ENCODE measurements around the gene FAF1.
"Not testable (repeated sequence)": the region's sequence is repeated elsewhere in the genome, so short reads cannot be mapped to it uniquely, and the experiment has no call there.

Gene FAF1

DNA sequence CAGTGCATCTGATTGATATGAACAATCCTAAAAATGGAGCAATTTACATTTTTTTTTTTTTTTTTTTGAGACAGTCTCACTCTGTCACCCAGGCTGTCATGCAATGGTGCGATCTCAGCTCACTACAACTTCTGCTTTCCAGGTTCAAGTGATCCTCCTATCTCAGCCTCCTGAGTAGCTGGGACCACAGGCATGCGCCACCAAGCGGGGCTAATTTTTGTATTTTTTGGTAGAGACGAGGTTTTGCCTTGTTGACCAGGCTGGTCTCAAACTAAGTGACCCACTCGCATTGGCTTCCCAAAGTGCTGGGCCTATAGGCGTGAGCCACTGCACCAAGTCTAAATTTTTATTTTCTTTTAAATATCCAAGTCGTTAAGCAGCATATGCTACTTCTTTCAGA lies 109.0 kb downstream of the FAF1 start:
- no peak for DNase-seq (ENCODE audit: low read depth in 2 of 2)

DNA sequence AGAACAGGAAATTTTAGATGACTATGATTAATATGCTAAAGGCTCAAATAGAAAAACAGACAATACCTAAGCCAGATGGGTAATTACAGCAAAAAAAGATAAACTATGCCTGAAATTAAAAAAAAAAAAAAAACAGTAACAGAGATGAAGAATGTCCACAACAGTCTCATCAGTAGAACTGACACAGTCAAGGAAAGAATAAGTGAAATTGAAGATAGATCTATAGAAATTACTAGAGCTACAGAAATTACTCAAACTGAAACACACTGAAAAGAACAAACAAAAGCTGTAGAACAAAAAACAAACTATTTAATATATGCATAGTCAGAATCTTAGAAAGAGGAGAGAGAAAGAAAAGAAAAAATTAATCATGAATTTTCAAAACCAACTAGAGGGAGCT lies 112.8 kb downstream of the FAF1 start:
- DNase-seq (ENCODE audit: low read depth in 2 of 2): no peak

DNA sequence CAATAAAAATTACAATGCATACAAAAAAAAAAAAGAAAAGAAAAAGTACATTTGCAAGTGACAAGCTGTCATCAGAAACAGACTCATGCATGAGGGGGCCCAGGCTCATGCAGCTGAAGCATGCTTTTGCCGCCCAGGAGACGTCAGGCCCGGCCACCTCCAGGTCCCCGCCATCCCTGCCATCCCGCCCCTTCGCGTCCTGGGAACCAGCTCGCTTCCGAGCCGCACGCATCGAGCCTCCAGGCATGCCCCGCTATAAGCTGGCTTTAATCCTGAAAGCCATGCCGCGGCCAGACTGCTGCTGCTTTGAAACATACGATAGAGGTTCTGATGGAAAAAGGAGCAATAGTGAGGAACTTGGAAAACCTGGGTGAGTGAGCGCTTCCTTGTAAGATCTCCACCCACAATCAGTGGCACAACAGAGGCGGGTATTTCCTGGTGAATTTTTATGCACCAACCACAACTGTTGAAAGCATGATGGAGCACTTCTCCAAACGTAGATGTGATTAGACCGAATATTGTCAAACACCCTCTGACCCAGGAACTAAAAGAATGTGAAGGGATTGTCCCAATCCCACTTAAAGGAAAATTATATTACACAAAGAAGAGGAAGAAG lies 113.7 kb downstream of the FAF1 start:
- DNase-seq (ENCODE audit: low read depth in 2 of 2): no peak

DNA sequence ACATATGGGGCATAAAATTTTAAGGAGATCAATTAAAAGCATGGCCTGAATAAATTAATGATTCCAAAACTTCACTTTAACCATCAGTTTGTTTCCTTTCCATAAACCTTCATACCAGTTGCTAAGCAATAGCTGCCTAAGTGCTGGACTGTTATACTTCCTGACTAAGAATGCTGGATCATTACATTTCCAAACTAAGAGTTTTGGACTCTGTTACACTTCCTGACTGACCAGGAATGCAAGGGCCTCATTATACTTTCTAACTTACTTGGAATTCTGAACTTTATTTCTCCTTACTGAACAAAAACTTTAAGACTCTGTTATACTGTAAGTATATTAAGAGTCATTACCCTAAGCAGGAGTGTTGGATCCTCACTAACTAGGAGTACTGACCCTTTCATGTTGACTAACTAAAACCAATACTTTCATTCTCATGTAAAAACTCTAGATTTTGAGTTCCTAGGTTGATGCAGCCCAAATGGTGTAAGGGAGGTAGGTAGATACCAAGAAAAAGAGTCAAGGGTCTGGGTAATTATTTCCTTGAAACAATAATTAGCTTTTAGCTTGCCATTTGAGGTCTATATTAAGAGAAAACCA lies 118.2 kb downstream of the FAF1 start:
- no peak for DNase-seq (ENCODE audit: low read depth in 2 of 2)

DNA sequence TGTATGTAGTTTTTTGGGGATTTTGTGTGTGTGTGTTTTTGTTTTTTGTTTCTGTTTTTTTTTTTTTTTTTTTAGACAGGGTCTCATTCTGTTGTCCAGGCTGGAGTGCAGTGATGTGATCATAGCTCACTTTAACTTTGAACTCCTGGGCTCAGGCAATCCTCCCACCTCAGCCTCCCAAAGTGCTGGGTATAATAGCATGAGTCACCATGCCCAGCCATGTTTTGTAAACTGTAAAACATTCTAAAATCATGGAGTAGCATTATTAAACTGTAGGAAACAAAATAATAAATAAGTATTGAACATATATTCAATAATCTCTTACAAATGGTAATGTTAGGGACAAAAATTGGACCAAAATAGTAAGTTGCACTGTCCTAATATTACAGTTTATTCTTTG lies 124.0 kb downstream of the FAF1 start:
- no peak for DNase-seq (ENCODE audit: low read depth in 2 of 2)

DNA sequence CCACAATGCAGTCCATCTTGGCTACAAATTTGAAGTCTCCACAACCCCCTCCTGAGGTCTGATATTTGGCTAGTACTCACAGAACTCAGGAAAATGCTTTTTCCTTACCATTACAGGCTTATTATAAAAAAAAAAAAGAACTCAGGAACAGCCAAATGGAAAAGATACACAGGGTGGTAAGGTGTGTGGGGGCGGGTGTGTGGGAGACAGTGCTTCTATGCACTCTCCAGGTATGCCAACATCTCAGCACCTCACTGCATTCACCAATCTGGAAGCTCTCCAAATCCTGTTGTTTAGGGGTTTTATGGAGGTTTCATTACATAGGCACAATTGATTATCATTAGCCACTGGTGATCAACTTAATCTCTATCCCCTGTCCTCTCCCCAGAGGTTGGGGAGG lies 126.9 kb downstream of the FAF1 start:
- DNase-seq (ENCODE audit: low read depth in 2 of 2): no peak

GRCh38 chr1:50832167-50832566 lies 127.9 kb downstream of the FAF1 start:
- DNase-seq (ENCODE audit: low read depth in 2 of 2): no peak

DNA sequence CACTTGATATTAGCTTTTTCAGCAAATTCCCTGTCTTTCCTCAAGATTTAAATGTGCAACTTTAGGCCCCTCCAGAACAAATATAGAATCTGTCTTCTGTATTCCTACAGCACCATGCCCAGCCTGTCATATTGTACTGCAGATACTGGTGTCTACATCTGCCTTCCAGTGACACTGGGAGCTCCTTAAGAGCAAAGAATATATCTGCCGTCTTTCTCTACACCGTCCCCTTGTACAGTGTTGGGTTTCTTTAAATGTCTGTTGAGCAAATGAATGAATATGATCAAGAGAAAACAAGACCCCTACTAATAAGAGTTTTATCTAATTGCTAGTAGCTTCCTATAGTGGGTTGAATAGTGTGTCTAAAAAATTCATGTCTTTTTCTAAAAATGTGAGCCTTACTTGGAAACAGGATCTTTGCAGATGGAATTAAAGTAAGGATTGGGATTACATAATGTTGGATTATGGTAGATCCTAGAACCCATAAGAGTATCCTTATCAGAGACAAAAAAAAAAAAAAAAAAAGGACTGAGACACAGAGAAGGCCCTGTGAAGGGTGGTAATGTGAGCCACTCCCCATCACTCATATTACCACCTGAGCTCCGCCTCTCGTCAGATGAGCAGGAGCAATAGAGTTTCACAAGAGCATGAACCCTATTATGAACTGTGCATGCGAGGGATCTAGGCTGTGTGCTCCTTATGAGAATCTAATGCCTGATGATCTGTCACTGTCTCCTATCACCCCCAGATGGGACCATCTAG lies 128.6 kb downstream of the FAF1 start:
- DNase-seq (ENCODE audit: low read depth in 2 of 2): no peak

DNA sequence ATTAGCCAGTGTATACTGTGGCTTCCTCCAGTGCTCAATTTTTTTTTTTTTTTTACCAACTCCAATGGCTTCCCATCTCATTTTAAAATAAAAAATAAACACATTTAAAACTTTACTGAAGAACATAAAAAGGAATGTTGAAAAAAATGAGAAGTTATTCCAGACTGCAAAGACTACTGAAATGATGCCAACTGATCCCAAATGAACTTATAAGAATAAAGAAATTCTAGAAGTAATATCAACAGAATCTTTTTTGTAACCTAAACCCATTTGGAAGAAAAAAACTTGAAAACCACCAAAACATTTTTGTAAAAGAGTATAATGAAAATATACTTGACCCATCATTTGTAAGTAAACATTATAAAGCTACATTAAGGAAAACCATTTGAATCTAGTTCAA lies 129.4 kb downstream of the FAF1 start:
- no peak for DNase-seq (ENCODE audit: low read depth in 2 of 2)

DNA sequence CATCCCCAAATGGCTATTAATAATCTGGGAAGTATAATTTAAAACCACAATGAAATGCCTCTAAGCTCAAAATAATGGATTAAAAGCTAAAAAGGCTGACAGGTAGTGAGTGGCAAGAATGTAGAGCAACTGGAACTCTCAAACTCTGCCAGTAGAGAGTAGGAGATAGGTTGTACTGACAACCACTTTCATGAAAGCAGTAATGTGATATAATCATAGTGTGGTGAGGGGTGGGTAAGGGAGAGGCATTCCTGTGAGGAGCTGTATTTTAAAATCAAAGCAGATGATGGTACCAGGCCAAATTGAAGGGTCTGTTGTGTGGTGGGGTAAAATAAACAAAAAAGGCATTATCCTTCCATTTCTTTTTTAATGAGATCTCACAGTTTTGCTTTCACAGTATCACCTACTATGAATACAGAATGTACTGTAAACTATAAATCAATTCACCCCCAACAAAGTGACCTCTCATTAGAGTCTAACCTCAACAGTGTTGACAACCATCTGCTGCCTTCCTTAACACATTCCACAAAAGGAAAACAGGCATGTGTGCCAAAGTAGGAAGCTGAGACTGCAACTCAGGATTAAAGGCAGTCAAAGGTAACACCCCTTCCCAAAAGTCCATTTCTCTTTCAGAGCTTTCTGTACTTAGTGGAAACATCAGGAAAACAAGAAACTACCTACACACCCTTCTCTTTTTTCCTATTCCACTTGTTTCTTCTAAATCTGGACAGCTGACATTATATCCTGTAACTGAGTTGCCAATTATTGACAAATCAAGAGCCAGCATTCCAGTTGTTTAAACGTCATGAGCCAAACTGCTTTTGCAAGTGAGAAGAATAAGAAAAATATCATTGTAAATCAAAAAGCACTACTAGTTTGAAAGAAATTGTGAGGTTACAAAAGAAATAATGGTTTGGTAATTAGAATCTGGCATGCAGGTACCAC lies 130.8 kb downstream of the FAF1 start:
- no peak for DNase-seq (ENCODE audit: low read depth in 2 of 2)

DNA sequence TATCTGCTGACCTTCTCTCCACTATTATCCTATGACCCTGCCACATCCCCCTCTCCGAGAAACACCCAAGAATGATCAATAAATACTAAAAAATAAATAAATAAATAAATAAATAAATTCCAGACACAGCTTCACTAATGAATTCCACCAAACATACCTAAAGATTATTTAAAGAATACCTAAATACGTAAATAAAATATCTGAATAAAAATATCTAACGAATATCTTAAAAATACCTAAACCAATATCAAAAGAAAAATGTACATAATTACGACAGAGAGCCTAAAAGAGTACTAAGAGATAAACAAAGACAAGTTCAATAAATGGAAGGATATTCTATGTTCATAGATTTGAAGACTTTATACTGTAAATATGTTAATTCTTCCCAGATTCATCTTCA lies 132.5 kb downstream of the FAF1 start:
- DNase-seq (ENCODE audit: low read depth in 2 of 2): no peak

- DNase-seq (ENCODE audit: low read depth in 2 of 2): not testable (repeated sequence)
These were observed 133.3 kb downstream of the FAF1 start for GRCh38 chr1:50826792-50827191.

GRCh38 chr1:50822035-50822776 lies 137.9 kb downstream of the FAF1 start:
- no peak for DNase-seq (ENCODE audit: low read depth in 2 of 2)

GRCh38 chr1:50820545-50820944 lies 139.5 kb downstream of the FAF1 start:
- DNase-seq (ENCODE audit: low read depth in 2 of 2): no peak

DNA sequence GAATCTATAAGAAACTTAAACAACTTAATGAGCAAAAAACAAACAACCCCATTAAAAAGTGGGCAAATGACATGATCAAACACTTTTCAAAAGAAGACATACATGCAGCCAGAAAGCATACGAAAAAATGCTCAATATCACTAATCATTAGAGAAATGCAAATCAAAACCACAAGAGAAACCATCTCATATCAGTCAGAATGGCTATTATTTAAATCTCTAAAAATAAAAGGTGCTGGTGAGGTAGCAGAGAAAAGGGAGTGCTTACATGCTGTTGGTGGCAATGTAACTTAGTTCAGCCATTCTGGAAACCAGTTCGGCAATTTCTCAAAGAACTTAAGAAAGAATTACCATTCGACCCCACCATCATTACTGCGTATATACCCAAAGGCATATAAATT lies 147.7 kb downstream of the FAF1 start:
- no peak for DNase-seq (ENCODE audit: low read depth in 2 of 2)

DNA sequence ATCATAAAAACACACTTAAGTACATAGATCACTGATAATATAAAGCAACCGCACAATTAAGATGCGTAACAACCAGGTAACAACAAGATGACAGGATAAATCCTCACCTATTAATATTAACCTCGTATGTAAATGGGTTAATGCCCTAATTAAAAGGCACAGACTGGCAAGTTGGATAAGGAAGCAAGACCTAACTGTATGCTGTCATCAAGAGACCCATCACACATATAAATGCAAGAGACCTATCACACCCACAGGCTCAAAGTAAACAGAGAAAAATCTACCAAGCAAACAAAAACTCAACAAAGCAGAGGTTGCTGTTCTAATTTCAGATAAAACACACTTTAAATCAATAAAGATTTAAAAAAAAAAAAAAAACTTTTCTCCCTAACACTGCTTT lies 151.8 kb downstream of the FAF1 start:
- no peak for DNase-seq (ENCODE audit: low read depth in 2 of 2)

DNA sequence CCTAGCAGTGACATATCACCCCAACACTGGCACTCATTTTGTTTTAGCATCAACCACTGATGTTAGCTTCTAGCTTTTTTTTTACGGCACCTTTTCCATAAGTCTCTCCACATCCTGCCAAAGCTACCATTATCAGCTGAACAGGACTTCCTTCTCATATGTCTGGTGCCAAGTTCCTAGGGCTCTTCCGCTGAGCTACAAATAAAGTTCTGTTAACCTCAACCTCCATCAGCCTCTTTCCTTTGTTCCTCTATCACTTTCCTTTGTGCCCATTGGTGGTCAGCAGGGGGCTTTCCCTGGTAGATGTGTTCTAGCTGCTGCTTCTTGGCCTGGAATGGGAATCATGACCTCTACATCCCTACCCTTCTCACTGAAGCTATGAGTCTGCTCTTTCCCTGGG lies 163.8 kb downstream of the FAF1 start:
- DNase-seq (ENCODE audit: low read depth in 2 of 2): no peak

GRCh38 chr1:50793521-50793920 lies 166.5 kb downstream of the FAF1 start:
- no peak for DNase-seq (ENCODE audit: low read depth in 2 of 2)

- no peak for DNase-seq (ENCODE audit: low read depth in 2 of 2)
These were observed 172.8 kb downstream of the FAF1 start for GRCh38 chr1:50787266-50787665.

DNA sequence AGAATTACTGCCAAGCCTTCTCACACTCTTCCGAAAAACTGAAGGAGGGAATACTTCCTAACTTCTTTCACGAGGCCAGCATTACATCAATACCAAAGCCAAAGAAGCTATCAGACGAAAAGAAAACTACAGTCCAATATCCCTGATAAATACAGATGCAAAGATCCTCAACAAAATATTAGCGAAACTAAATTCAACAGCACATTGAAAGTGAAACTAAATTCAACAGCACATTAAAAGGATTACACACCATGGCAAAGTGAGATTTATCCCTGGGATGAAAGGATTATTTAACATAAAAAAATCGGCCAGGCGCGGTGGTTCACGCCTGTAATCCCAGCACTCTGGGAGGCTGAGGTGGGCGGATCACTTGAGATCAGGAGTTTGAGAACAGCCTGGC lies 176.8 kb downstream of the FAF1 start:
- no peak for DNase-seq (ENCODE audit: low read depth in 2 of 2)

- DNase-seq (ENCODE audit: low read depth in 2 of 2): no peak
These were observed 179.3 kb downstream of the FAF1 start for GRCh38 chr1:50780797-50781196.

GRCh38 chr1:50779801-50780200 lies 180.3 kb downstream of the FAF1 start:
- DNase-seq (ENCODE audit: low read depth in 2 of 2): no peak
